GM12875 (cell line): Measurements from ENCODE around the gene BPIFB6.

Source experiments
- H3K4me3 ChIP-seq: one replicate; pipeline ENCODE4 v1.5.1; 2011; ENCODE audit warnings: low read depth, low read length, control low read depth
- CTCF ChIP-seq: IDR thresholded peaks from 2 replicates; pipeline ENCODE4 v1.5.1; 2011; ENCODE audit warnings: low read depth, mild to moderate bottlenecking, control low read depth, inconsistent platforms, low read length, moderate library complexity, borderline replicate concordance; ENCODE audit not compliant: insufficient read depth

BPIFB6 gene

GRCh38 chr20:33072813-33073212, 41.4 kb downstream of the BPIFB6 start:
- no peak overlapping the region for H3K4me3 ChIP-seq
- no peak for TF ChIP-seq CTCF

- no peak overlapping the region for H3K4me3 ChIP-seq
- no peak for TF ChIP-seq CTCF
Observed at GRCh38 chr20:33074675-33075074, 43.2 kb downstream of the BPIFB6 start.

GRCh38 chr20:33075281-33075680, 43.8 kb downstream of the BPIFB6 start:
- TF ChIP-seq CTCF: no peak
- H3K4me3 ChIP-seq: no peak overlapping the region

GRCh38 chr20:33076662-33077372, 45.4 kb downstream of the BPIFB6 start:
- peak; percentile 59; the same call in 1 of the 2 replicates for TF ChIP-seq CTCF
- no peak overlapping the region for H3K4me3 ChIP-seq

- H3K4me3 ChIP-seq: no peak within 1 kb of the TSS
- no peak for TF ChIP-seq CTCF
Observed at GRCh38 chr20:33079259-33079658, 47.8 kb downstream of the BPIFB6 start, which contains the start of gene BPIFB4. BPIFB4 (plus strand) TSS chr20:33079643; CDS start chr20:33081527, 1,884 bp downstream.

- no peak for TF ChIP-seq CTCF
Observed at GRCh38 chr20:33081411-33082154, 50.1 kb downstream of the BPIFB6 start.

More at GRCh38 chr20:33081411-33082154, 50.1 kb downstream of the BPIFB6 start:
- no peak overlapping the region for H3K4me3 ChIP-seq
